ENCODE results near the gene GALNT18.
A peak's percentile ranks its signal among the peaks of the same experiment; 100 is the strongest.

Gene GALNT18

GRCh38 chr11:11415901-11416300, 205.9 kb downstream of the GALNT18 start:
- H3K27ac ChIP-seq (replicated peaks), result no peak overlapping the region
- peak in 1 of 2 experiments; percentile 3 for DNase-seq (ENCODE audit: low read depth in 1 of 2, low spot score in 1 of 2)
- no peak for TF ChIP-seq CTCF (IDR thresholded peaks at IDR 0.05; ENCODE audit: insufficient read depth, low read length)
- peaks cover 4% of the 10 kb centered on the region for H3K27me3 ChIP-seq (ENCODE audit: insufficient read depth, poor library complexity, severe bottlenecking)
- H3K4me3 ChIP-seq (replicated peaks; ENCODE audit: insufficient read depth, low read length), result no peak overlapping the region

- TF ChIP-seq GABPA (IDR thresholded peaks at IDR 0.05; ENCODE audit: low read depth) (no peak), POLR2AphosphoS5 (IDR thresholded peaks at IDR 0.05; ENCODE audit: low read depth) (no peak), SPI1 (IDR thresholded peaks at IDR 0.05; ENCODE audit: borderline replicate concordance, low read depth) (peak; percentile 32; the same call in 1 of the 2 replicates), CTCF (IDR thresholded peaks at IDR 0.05; ENCODE audit: insufficient read depth, low read length) (no peak), REST (IDR thresholded peaks at IDR 0.05; ENCODE audit: insufficient replicate concordance, low read depth) (no peak)
Observed at GRCh38 chr11:11414996-11415395, 206.8 kb downstream of the GALNT18 start.

GRCh38 chr11:11413776-11414175, 208.0 kb downstream of the GALNT18 start:
- H3K4me3 ChIP-seq (replicated peaks; ENCODE audit: insufficient read depth, low read length), result no peak overlapping the region
- H3K27me3 ChIP-seq (ENCODE audit: insufficient read depth, poor library complexity, severe bottlenecking), result peaks cover 15% of the 10 kb centered on the region
- TF ChIP-seq CTCF (IDR thresholded peaks at IDR 0.05; ENCODE audit: insufficient read depth, low read length) (no peak), REST (IDR thresholded peaks at IDR 0.05; ENCODE audit: insufficient replicate concordance, low read depth) (no peak), SPI1 (IDR thresholded peaks at IDR 0.05; ENCODE audit: borderline replicate concordance, low read depth) (no peak), POLR2AphosphoS5 (IDR thresholded peaks at IDR 0.05; ENCODE audit: low read depth) (no peak), GABPA (IDR thresholded peaks at IDR 0.05; ENCODE audit: low read depth) (no peak)
- no peak overlapping the region for H3K27ac ChIP-seq (replicated peaks)
- no peak for DNase-seq (ENCODE audit: low read depth in 1 of 2, low spot score in 1 of 2)

More at GRCh38 chr11:11414996-11415395, 206.8 kb downstream of the GALNT18 start:
- peak in 1 of 2 experiments; percentile 12 for DNase-seq (ENCODE audit: low read depth in 1 of 2, low spot score in 1 of 2)
- H3K27me3 ChIP-seq (ENCODE audit: insufficient read depth, poor library complexity, severe bottlenecking), result peaks cover 11% of the 10 kb centered on the region
- H3K27ac ChIP-seq (replicated peaks), result no peak overlapping the region
- H3K4me3 ChIP-seq (replicated peaks; ENCODE audit: insufficient read depth, low read length), result no peak overlapping the region

GRCh38 chr11:11411401-11411985, 210.3 kb downstream of the GALNT18 start:
- H3K27me3 ChIP-seq (ENCODE audit: insufficient read depth, poor library complexity, severe bottlenecking), result peaks cover 15% of the 10 kb centered on the region
- no peak overlapping the region for H3K27ac ChIP-seq (replicated peaks)
- no peak overlapping the region for H3K4me3 ChIP-seq (replicated peaks; ENCODE audit: insufficient read depth, low read length)
- TF ChIP-seq GABPA (IDR thresholded peaks at IDR 0.05; ENCODE audit: low read depth) (no peak), POLR2AphosphoS5 (IDR thresholded peaks at IDR 0.05; ENCODE audit: low read depth) (no peak), REST (IDR thresholded peaks at IDR 0.05; ENCODE audit: insufficient replicate concordance, low read depth) (no peak), SPI1 (IDR thresholded peaks at IDR 0.05; ENCODE audit: borderline replicate concordance, low read depth) (no peak), CTCF (IDR thresholded peaks at IDR 0.05; ENCODE audit: insufficient read depth, low read length) (no peak)
- no peak for DNase-seq (ENCODE audit: low read depth in 1 of 2, low spot score in 1 of 2)
